Astrocyte of the spinal cord (primary cell): ENCODE data around the gene CFAP299.

Source experiments
- DNase-seq: peaks from one replicate; pipeline ENCODE4 v3.0.0; 2011; ENCODE audit warnings: low read depth, low spot score
- H3K4me3 ChIP-seq: 2 replicates; pipeline ENCODE4 v1.5.1; 2011; ENCODE audit warnings: low read depth, mild to moderate bottlenecking, low read length, moderate library complexity
- in situ Hi-C: cut with HindIII; loops from 2 replicates; pipeline ENCODE4 v1.10.0; 2017; ENCODE audit warnings: low sequenced_read_pairs
- TF ChIP-seq, protein P1 (sequence below): IDR thresholded peaks from 2 replicates; pipeline ENCODE4 v1.5.1; 2012; ENCODE audit warnings: low read depth, mild to moderate bottlenecking, low read length, inconsistent platforms

Gene CFAP299

DNA sequence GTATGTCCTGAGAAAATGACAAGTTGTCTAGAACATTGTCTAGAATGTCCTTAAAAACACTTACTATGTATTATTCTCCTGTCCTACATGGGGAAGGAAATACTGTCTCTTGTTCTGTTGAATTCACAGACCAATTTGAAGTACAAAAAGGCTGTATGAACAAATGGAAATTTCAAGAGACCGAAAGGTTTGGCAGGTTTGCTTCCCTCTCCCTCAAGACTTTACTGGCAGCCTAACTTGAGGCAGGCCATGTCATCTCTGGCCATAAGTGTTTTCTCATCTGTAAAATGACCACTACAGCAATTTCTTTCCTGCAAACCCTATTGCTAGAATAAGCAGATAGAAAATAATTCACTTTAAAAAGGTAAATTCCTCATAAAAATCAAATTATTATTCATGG, 503.8 kb downstream of the CFAP299 start:
- TF ChIP-seq, protein P1, sequence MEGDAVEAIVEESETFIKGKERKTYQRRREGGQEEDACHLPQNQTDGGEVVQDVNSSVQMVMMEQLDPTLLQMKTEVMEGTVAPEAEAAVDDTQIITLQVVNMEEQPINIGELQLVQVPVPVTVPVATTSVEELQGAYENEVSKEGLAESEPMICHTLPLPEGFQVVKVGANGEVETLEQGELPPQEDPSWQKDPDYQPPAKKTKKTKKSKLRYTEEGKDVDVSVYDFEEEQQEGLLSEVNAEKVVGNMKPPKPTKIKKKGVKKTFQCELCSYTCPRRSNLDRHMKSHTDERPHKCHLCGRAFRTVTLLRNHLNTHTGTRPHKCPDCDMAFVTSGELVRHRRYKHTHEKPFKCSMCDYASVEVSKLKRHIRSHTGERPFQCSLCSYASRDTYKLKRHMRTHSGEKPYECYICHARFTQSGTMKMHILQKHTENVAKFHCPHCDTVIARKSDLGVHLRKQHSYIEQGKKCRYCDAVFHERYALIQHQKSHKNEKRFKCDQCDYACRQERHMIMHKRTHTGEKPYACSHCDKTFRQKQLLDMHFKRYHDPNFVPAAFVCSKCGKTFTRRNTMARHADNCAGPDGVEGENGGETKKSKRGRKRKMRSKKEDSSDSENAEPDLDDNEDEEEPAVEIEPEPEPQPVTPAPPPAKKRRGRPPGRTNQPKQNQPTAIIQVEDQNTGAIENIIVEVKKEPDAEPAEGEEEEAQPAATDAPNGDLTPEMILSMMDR = no peak
- in situ Hi-C loops = no loop called here
- H3K4me3 ChIP-seq = no peak overlapping the region
- no peak for DNase-seq

DNA sequence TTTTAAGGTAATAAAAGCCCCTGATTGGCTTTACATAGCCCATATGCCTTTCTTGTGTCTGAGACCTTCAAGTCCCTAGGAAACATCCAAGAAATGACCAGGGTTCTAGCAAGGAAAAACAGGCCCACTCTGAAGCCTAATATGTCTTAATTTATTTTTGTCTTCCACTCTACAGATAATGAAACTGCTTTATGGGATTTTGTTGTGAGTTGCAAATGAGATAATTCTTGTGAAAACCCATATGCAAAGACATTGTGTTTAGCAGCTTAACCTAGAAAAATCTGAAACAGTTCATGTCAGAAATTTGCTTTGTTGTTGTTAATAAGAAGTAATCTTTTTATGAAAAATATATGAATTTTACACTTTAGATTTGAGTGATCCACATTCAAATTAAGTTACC, 504.3 kb downstream of the CFAP299 start:
- DNase-seq = no peak
- H3K4me3 ChIP-seq = no peak overlapping the region
- in situ Hi-C loops = no loop called here
- TF ChIP-seq, protein P1 = no peak

DNA sequence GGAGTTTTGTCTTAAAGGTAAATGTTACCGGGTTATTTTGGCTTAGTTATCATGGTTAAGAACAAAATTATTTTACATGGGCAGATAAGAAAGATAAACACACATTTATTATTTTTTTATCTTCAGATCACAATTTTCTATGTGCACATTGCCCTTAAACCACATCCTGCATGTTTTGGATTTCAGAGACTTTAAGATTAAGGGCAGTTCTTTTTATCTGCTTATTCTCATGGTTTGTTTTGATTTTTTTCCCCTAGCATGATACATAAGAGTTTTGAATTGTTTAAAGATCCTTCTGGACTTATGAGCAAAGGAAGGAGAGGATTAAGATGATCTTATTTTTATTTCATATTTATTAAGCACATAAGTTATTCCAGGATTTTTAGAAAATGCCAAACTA, 504.9 kb downstream of the CFAP299 start:
- in situ Hi-C loops = no loop called here
- TF ChIP-seq, protein P1 = no peak
- peak; percentile 3 for DNase-seq
- no peak overlapping the region for H3K4me3 ChIP-seq

DNA sequence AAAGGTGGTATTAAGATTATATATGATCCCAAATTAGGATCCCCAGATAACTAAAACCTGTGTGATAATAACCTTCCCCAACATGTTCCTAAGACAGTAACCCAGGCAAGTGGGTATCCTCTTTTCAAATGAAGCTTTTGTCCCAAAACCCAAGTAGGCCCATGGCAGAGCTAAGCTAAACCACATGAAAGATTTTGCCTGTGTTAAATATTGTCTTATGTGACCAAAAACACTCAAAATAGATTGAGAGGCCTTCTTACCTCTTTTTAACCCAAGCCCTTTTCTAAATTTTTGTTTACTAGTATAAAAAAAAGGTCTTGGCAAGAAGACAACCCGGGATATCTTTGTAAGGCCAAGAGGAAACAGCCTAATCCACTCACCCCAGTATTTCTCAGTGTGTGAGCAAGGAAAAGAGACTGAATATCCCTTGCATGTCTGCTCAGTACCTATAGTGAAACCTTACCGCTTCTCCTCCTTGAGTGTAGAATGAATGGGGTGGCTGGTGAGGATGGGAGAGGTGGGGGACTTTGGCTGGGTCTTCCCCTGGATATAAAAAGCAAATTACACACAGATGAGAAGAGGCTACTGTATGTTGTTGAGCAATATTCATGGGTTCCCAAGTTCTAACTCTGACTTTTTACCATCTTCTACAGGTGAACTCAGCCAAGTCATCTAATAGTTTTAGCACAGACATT, 506.2 kb downstream of the CFAP299 start:
- no peak for DNase-seq
- TF ChIP-seq, protein P1 = no peak
- in situ Hi-C loops = no loop called here
- no peak overlapping the region for H3K4me3 ChIP-seq

DNA sequence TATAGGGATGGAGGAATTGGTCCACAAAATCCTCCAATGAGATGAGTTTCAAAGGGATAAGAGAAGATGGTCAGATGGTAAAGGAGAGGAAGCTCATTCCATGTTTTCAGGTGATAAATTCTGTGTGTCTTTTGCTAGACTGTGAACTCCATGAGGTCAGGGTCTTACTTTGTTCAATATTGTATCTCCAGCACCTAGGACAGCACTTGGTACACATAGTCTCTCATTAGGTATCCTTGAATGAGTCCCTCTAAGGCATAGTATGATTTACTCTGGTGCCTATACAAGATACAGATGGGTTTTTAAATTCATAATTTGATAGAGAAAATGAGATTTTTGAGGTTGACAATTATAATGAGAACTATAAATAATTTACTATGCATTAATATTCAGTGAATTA, 510.7 kb downstream of the CFAP299 start:
- TF ChIP-seq, protein P1 = no peak
- H3K4me3 ChIP-seq = no peak overlapping the region
- no peak for DNase-seq
- in situ Hi-C loops = no loop called here

DNA sequence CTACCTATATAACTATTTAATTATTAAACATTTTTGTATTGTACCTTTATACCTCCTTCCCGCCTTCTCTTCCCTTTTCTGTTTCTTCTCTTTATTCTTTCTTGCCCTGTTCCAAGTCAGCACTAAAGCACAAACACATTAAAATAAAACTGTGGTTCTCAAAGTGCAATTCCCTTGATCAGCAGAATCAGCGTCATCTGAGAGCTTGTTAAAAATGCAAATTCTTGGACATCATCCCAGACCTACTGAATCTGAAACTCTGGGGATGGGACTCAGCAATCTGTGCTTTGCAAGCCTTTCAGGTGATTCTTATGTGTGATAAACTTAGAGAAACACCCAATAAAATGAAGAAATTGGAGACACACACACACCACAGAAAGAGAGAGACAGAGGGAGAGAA, 516.5 kb downstream of the CFAP299 start:
- TF ChIP-seq, protein P1 = no peak
- no peak overlapping the region for H3K4me3 ChIP-seq
- in situ Hi-C loops = no loop called here
- no peak for DNase-seq
